ENCODE data around the gene ARRB1.

DNA sequence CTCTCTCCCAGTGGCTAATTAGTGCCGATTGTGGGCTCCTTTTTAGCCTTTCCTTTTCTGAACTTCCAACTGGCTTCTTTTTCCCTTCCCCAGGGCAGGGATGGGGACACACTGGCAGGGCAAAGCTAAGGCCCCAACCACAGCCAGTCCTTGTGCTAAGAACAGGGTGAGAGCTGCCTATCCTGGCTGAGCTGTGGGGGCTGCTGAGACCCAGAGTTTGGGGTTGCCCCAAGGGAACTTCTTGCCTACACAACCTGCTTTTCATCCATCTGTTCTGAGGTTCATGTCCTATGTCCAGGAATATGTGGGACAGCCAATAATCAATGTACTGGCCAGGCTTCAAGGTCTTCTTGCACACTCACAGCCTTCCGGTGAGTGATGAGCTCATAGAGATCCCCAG lies 120.8 kb downstream of the ARRB1 start:
- TF ChIP-seq CTCF (IDR thresholded peaks at IDR 0.05) (no peak), CREB1 (CRISPR knock-in tag; IDR thresholded peaks at IDR 0.05) (no peak), CBFB (CRISPR knock-in tag; IDR thresholded peaks at IDR 0.05; ENCODE audit: low read depth) (no peak), NR1H2 (CRISPR knock-in tag; IDR thresholded peaks at IDR 0.05) (no peak), ZNF281 (CRISPR knock-in tag; IDR thresholded peaks at IDR 0.05) (no peak), NR2C2 (CRISPR knock-in tag; IDR thresholded peaks at IDR 0.05) (no peak), ESRRA (CRISPR knock-in tag; IDR thresholded peaks at IDR 0.05; ENCODE audit: borderline replicate concordance) (no peak)
- TF ChIP-seq, protein P1, sequence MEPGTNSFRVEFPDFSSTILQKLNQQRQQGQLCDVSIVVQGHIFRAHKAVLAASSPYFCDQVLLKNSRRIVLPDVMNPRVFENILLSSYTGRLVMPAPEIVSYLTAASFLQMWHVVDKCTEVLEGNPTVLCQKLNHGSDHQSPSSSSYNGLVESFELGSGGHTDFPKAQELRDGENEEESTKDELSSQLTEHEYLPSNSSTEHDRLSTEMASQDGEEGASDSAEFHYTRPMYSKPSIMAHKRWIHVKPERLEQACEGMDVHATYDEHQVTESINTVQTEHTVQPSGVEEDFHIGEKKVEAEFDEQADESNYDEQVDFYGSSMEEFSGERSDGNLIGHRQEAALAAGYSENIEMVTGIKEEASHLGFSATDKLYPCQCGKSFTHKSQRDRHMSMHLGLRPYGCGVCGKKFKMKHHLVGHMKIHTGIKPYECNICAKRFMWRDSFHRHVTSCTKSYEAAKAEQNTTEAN (CRISPR knock-in tag; IDR thresholded peaks at IDR 0.05) = no peak
- TF ChIP-seq, protein P2, sequence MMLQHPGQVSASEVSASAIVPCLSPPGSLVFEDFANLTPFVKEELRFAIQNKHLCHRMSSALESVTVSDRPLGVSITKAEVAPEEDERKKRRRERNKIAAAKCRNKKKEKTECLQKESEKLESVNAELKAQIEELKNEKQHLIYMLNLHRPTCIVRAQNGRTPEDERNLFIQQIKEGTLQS (CRISPR knock-in tag; conservative IDR thresholded peaks at IDR 0.05) = no peak
